H1 (cell line): Measurements from ENCODE around the gene SURF1. TPM values are rescaled to one million over a fixed set of nuclear protein-coding genes. Genes with fewer than 3 reads are reported as not detected.
"Not testable (repeated sequence)": the region's sequence is repeated elsewhere in the genome, so short reads cannot be mapped to it uniquely, and the experiment has no call there.

Experiments
- CTCF ChIA-PET: fragments of 300-600 bp; sonication (Branson Sonifier 250); formaldehyde crosslinking; loops from one replicate; lab custom pipeline; 2021; ENCODE audit not compliant: partially characterized antibody; lab: Charles Lee
- POLR2A ChIA-PET: fragments of 300-600 bp; sonication (Branson Sonifier 250); formaldehyde crosslinking; loops from one replicate; lab custom pipeline; 2021; ENCODE audit warnings: inconsistent platforms; ENCODE audit not compliant: partially characterized antibody; lab: Charles Lee
- DNase-seq, 2 experiments: peaks; one replicate each; pipeline versions ENCODE4 v3.0.0 to v3.0.0-alpha.2; 2010 to 2022; ENCODE audit warnings: low spot score in 2 of 2, low read depth in 1 of 2, mixed read lengths in 1 of 2
- FAIRE-seq: peaks from 2 replicates; lab custom pipeline; 2011; peaks lifted over from hg19 to GRCh38; lab: Jason Lieb, UNC
- H2AFZ ChIP-seq: 2 replicates; pipeline ENCODE4 v1.8.1; 2012; ENCODE audit warnings: low read length, inconsistent platforms
- H2AK5ac ChIP-seq: 2 replicates; pipeline ENCODE4 v1.6.1; 2013; ENCODE audit warnings: low read depth, low read length
- H2BK120ac ChIP-seq: replicated peaks from 2 replicates; pipeline ENCODE3; 2013; ENCODE audit warnings: low read depth, low read length, inconsistent platforms
- H2BK12ac ChIP-seq: 2 replicates; pipeline ENCODE4 v1.6.1; 2013; ENCODE audit warnings: low read depth, low read length
- H2BK15ac ChIP-seq: 2 replicates; pipeline ENCODE4 v1.6.1; 2013; ENCODE audit warnings: low read length
- H2BK20ac ChIP-seq: 2 replicates; pipeline ENCODE4 v1.6.1; 2013; ENCODE audit warnings: low read length
- H2BK5ac ChIP-seq: 2 replicates; pipeline ENCODE4 v1.6.1; 2013; ENCODE audit warnings: low read depth, low read length
- H3K14ac ChIP-seq: 2 replicates; pipeline ENCODE4 v1.6.1; 2013; ENCODE audit warnings: inconsistent platforms; ENCODE audit not compliant: insufficient read length
- H3K18ac ChIP-seq: 2 replicates; pipeline ENCODE4 v1.6.1; 2013; ENCODE audit warnings: low read length; ENCODE audit errors: extremely low read depth
- H3K23ac ChIP-seq: 2 replicates; pipeline ENCODE4 v1.6.1; 2013; ENCODE audit warnings: inconsistent platforms; ENCODE audit not compliant: insufficient read length
- H3K23me2 ChIP-seq: 2 replicates; pipeline ENCODE4 v1.6.1; 2013; ENCODE audit warnings: low read depth, low read length
- H3K27ac ChIP-seq: 2 replicates; pipeline ENCODE4 v1.6.1; 2011; ENCODE audit warnings: low read depth, low read length, inconsistent platforms
- H3K27me3 ChIP-seq, 4 experiments: replicated peaks in 1 of 4; 1 replicate in 1 of 4; 2 replicates in 3 of 4; pipeline versions ENCODE4 v1.6.1 to v1.8.1; 2011 to 2013; ENCODE audit warnings: low read length in 3 of 4, mild to moderate bottlenecking in 3 of 4, inconsistent platforms in 2 of 4, mixed read lengths in 2 of 4, moderate library complexity in 1 of 4; ENCODE audit not compliant: control insufficient read depth in 3 of 4, insufficient read depth in 3 of 4; ENCODE audit errors: extremely low read depth in 1 of 4
- H3K36me3 ChIP-seq, 4 experiments: 2 replicates each; pipeline versions ENCODE4 v1.6.1 to v1.8.1; 2011 to 2013; ENCODE audit warnings: mild to moderate bottlenecking in 4 of 4, low read length in 3 of 4, moderate library complexity in 2 of 4, control low read depth in 1 of 4, inconsistent platforms in 1 of 4; ENCODE audit not compliant: insufficient read depth in 4 of 4, control insufficient read depth in 2 of 4
- H3K4ac ChIP-seq: replicated peaks from 2 replicates; pipeline ENCODE3; 2013; ENCODE audit warnings: low read length, low read depth, mixed read lengths, inconsistent platforms; ENCODE audit not compliant: insufficient read length
- H3K4me1 ChIP-seq, 4 experiments: replicated peaks in 1 of 4; 1 replicate in 1 of 4; 2 replicates in 3 of 4; pipeline versions ENCODE4 v1.6.1 to v1.8.1; 2011 to 2013; ENCODE audit warnings: low read length in 3 of 4, inconsistent platforms in 2 of 4, mixed read lengths in 1 of 4; ENCODE audit not compliant: insufficient read depth in 4 of 4, control insufficient read depth in 3 of 4
- H3K4me2 ChIP-seq, 2 experiments: 2 replicates each; pipeline versions ENCODE4 v1.6.1 to v1.8.1; 2011 to 2013; ENCODE audit warnings: low read depth in 2 of 2, low read length in 2 of 2, control low read depth in 1 of 2, inconsistent platforms in 1 of 2, mild to moderate bottlenecking in 1 of 2; ENCODE audit not compliant: insufficient read depth in 1 of 2
- H3K4me3 ChIP-seq, 4 experiments: fragments of 200-600, 300-600 bp in 1 of 4; sonication (generic), shearing (Covaris generic), sonication (Bioruptor Twin) in 1 of 4; 2 replicates each; pipeline versions ENCODE4 v1.5.1 to v1.8.1; 2011 to 2016; ENCODE audit warnings: low read length in 4 of 4, low read depth in 3 of 4, control low read depth in 2 of 4, inconsistent platforms in 2 of 4, mild to moderate bottlenecking in 2 of 4, mixed read lengths in 1 of 4, moderate library complexity in 1 of 4; ENCODE audit not compliant: insufficient read depth in 2 of 4; ENCODE audit errors: extremely low read depth in 1 of 4
- H3K56ac ChIP-seq: replicated peaks from 2 replicates; pipeline ENCODE3; 2013; ENCODE audit warnings: low read depth, mild to moderate bottlenecking, mixed read lengths, low read length, inconsistent platforms; ENCODE audit not compliant: insufficient read length
- H3K79me1 ChIP-seq: 2 replicates; pipeline ENCODE4 v1.6.1; 2013; ENCODE audit warnings: low read depth, low read length, control low read depth
- H3K79me2 ChIP-seq, 2 experiments: 2 replicates each; pipeline versions ENCODE4 v1.6.1 to v1.8.1; 2012 to 2013; ENCODE audit warnings: low read length in 2 of 2, mild to moderate bottlenecking in 2 of 2, inconsistent platforms in 1 of 2; ENCODE audit not compliant: insufficient read depth in 2 of 2, control insufficient read depth in 1 of 2
- H3K9ac ChIP-seq, 4 experiments: replicated peaks in 1 of 4; 1 replicate in 1 of 4; 2 replicates in 3 of 4; pipeline versions ENCODE4 v1.6.1 to v1.8.1; 2011 to 2013; ENCODE audit warnings: low read depth in 3 of 4, low read length in 3 of 4, control low read depth in 2 of 4, mild to moderate bottlenecking in 2 of 4, moderate library complexity in 2 of 4, inconsistent platforms in 1 of 4; ENCODE audit errors: extremely low read depth in 1 of 4
- H3K9me3 ChIP-seq, 2 experiments: 2 replicates each; pipeline versions ENCODE4 v1.6.1 to v1.8.1; 2012 to 2013; ENCODE audit warnings: mild to moderate bottlenecking in 2 of 2, moderate library complexity in 2 of 2, control low read depth in 1 of 2, inconsistent platforms in 1 of 2, low read depth in 1 of 2, low read length in 1 of 2, mixed read lengths in 1 of 2; ENCODE audit not compliant: insufficient read depth in 2 of 2
- H4K20me1 ChIP-seq, 2 experiments: replicated peaks in 1 of 2; 2 replicates each; pipeline versions ENCODE3 to v1.8.1; 2011 to 2013; ENCODE audit warnings: inconsistent platforms in 2 of 2, low read length in 2 of 2, mild to moderate bottlenecking in 1 of 2; ENCODE audit not compliant: insufficient read depth in 2 of 2, control insufficient read depth in 1 of 2
- H4K5ac ChIP-seq: 2 replicates; pipeline ENCODE4 v1.6.1; 2013; ENCODE audit warnings: low read length, low read depth, mixed read lengths, inconsistent platforms; ENCODE audit not compliant: insufficient read length
- H4K8ac ChIP-seq: 2 replicates; pipeline ENCODE4 v1.8.0; 2013; ENCODE audit warnings: mild to moderate bottlenecking, moderate library complexity, low read length, inconsistent platforms; ENCODE audit not compliant: insufficient read depth; ENCODE audit errors: extremely low read depth
- H4K91ac ChIP-seq: replicated peaks from 2 replicates; pipeline ENCODE3; 2013; ENCODE audit warnings: low read length, mixed read lengths, inconsistent platforms; ENCODE audit not compliant: insufficient read length
- WGBS, 2 experiments: shearing (Covaris generic) in 1 of 2; methylation state at CpG; one replicate each; pipeline versions ENCODE4 v1.1.6 to v1.1.7; 2013 to 2015; ENCODE audit warnings: low lambda C conversion rate in 2 of 2, mixed read lengths in 2 of 2, inconsistent platforms in 1 of 2, low coverage in 1 of 2, missing lambda C conversion rate in 1 of 2; ENCODE audit not compliant: insufficient replicate concordance in 2 of 2, insufficient coverage in 1 of 2, insufficient read length in 1 of 2; ENCODE audit errors: extremely low coverage in 1 of 2, missing lambda C conversion rate in 1 of 2; 5-methylcytosine and 5-hydroxymethylcytosine counted together
- polyA plus RNA-seq, 7 experiments: library from polyadenylated mRNA; depleted of rRNA in 3 of 7; stranded (reverse) in 5 of 7; unstranded in 2 of 7; fragments of >200 nt in 5 of 7; fragments of 200-250 nt in 2 of 7; gene quantifications; 1 replicate in 5 of 7; 2 replicates in 1 of 7; 4 replicates in 1 of 7; pipeline versions ENCODE4 v1.2.1 to v1.2.3, GENCODE V29; 2011 to 2013; ENCODE audit warnings: missing spikeins in 2 of 7, mixed read lengths in 2 of 7
- total RNA-seq: library from RNA; stranded (reverse); fragmentation: NEBNext Ultra II Directional; extraction: Animal tissue kit (Norgen Biotek cat#: 25700); gene quantifications from 2 replicates; pipeline ENCODE4 v1.2.1, GENCODE V29; 2021

The SURF1 gene
- total and polyA plus RNA-seq, 2 of the 8 experiments (the other 6 are each of a cell fraction or from before 2014, with no cell fraction given) = 43.1 to 44.7 TPM

GRCh38 chr9:133377280-133377679 lies 21.0 kb upstream of the SURF1 start:
- not testable (repeated sequence) for H2AK5ac ChIP-seq, H3K9ac ChIP-seq, H3K4me1 ChIP-seq, H4K5ac ChIP-seq, H3K18ac ChIP-seq, H2AFZ ChIP-seq, H3K9me3 ChIP-seq, DNase-seq, H3K23me2 ChIP-seq, H3K4ac ChIP-seq, H4K8ac ChIP-seq, H4K91ac ChIP-seq, H2BK5ac ChIP-seq, H3K4me3 ChIP-seq, H3K27ac ChIP-seq, H3K14ac ChIP-seq, H3K23ac ChIP-seq, FAIRE-seq, H2BK120ac ChIP-seq, H3K4me2 ChIP-seq, H3K79me1 ChIP-seq, H3K36me3 ChIP-seq, H2BK12ac ChIP-seq, H2BK20ac ChIP-seq, H2BK15ac ChIP-seq, H3K56ac ChIP-seq
- peaks cover 0 to 11% (median 6%) of the 10 kb centered on the region in 4 experiments; a peak in 5 of 7 replicates for H3K27me3 ChIP-seq
- peaks cover 11 to 31% of the 10 kb centered on the region in 2 experiments for H3K79me2 ChIP-seq
- H4K20me1 ChIP-seq = peaks cover 7 to 14% of the 10 kb centered on the region in 2 experiments
- ChIA-PET POLR2A (interaction anchor here (0.8 to 19.9 kb wide), 7 partner anchors 11 to 82 kb away, joined by 3 to 461 read pairs (median 6); partner anchors contain the start of genes CACFD1, MED22, REXO4 and RPL7A), CTCF (interaction anchor here (0.7 to 5.4 kb wide), 8 partner anchors 13 to 163 kb away, joined by 3 to 33 read pairs (median 5); no protein-coding TSS in a partner anchor)
- 90% methylated on average over 14 of the region's 14 CpGs; no CpG with 5 or more reads in 1 of the 2 experiments for WGBS, 2 experiments
